Stimulated activated naive B cell treated with anti-CD40 and anti-IgM and Interleukin-4, amounts not matched to agents 10 μg/mL and 1 μg/mL and 100 μg/mL, for 72 hours (primary cell): ENCODE data around the gene DMTF1.
"Not testable (repeated sequence)": the region's sequence is repeated elsewhere in the genome, so short reads cannot be mapped to it uniquely, and the experiment has no call there.

Source experiments
- ATAC-seq, 2 donors: fragments of 150-1000 bp; cut with Tn5 transposase; replicated peaks; 2 replicates each; pipeline ENCODE4 v1.10.0; 2021; ENCODE audit warnings: moderate library complexity in 1 of 2
- DNase-seq: peaks from one replicate; pipeline ENCODE4 v3.0.0; 2021
- H3K27ac Mint-ChIP-seq: one replicate; pipeline ENCODE4 v1.8.0; 2022; ENCODE audit warnings: mild to moderate bottlenecking, mixed read lengths
- H3K27me3 Mint-ChIP-seq, 2 donors: one replicate each; pipeline ENCODE4 v1.8.0; 2022; ENCODE audit warnings: mixed read lengths in 2 of 2
- H3K36me3 Mint-ChIP-seq, 2 donors: one replicate each; pipeline ENCODE4 v1.8.0; 2022; ENCODE audit warnings: mixed read lengths in 2 of 2, mild to moderate bottlenecking in 1 of 2
- H3K4me1 Mint-ChIP-seq, 2 donors: one replicate each; pipeline ENCODE4 v1.8.0; 2022; ENCODE audit warnings: mixed read lengths in 2 of 2, mild to moderate bottlenecking in 1 of 2
- H3K4me3 Mint-ChIP-seq, 2 donors: one replicate each; pipeline ENCODE4 v1.8.0; 2022; ENCODE audit warnings: mild to moderate bottlenecking in 2 of 2, mixed read lengths in 2 of 2, moderate library complexity in 1 of 2
- H3K9me3 Mint-ChIP-seq, 2 donors: one replicate each; pipeline ENCODE4 v1.8.0; 2022; ENCODE audit warnings: mixed read lengths in 2 of 2, mild to moderate bottlenecking in 1 of 2

DMTF1 gene

DNA sequence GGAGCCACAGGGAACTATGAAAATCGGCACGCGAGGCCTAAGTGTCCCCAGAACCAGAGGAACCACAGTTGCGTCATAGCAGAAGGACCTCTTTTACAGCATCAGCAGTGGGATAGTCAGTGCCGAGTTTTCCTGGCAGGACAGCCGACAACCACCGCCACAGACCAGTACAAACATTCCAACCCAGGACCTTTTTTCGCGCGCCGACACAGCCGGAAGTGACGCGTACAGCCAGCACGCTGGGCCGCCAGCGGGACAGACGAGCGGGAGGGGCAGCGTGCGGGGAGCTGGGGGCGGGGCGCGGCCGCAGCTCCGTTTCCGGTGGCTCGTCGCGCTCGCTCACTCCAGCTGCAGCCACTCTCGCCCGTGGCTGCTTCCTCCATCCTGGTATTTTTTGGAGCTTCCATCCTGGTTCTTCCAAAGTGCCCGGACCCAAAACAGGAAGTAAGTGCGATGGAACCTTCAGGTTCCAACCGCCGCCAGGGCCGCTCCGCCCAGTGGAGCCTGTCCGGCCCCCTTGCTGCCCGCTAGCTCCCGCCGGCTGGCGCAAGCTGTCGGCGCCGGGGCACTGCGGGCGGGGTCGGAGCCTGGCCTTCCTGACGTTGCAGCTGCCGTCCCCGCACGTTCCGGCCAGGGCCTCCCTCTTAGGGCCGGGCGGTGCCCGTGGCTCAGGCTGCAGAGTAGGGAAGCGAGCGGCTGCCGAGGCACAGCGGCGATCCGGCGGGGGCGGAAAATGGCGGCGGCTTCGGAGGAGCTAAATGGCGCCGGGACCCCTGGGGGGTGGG lies at the start of gene DMTF1:
Gene DMTF1 (plus strand): TSS at position 342 of the 785 bp plus-strand sequence. CDS start 12,489 bp downstream, outside the sequence.
- Mint-ChIP-seq H3K4me1 (peaks cover 12 to 31% of the 10 kb centered on the region in 2 donors), H3K9me3 (no peaks in the 10 kb centered on the region), H3K4me3 (peak within 1 kb of the TSS; percentile 87 to 89), H3K27ac (peak within 1 kb of the TSS; percentile 95), H3K36me3 (peaks cover 2 to 15% of the 10 kb centered on the region in 2 donors), H3K27me3 (no peaks in the 10 kb centered on the region)
- peak; percentile 84 for DNase-seq
- peak; percentile 84 to 88 for ATAC-seq

DNA sequence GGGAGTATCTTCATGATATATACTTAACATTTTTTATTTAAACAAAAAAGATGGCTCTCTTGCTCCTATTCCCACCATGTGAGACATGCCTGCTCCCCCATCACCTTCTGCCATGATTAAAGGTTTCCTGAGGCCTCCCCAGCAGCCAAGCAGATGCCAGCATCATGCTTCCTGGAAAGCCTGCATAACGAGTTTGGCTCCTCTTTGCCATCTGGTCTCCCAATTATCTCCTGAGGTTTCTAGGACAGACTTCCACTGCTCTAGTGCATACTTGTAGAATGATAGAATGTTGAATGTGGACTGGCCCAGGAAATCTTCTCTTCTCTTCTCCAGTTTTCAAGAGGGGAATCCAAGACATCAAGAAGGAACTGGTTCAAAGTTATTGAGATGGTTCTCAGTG lies 46.9 kb upstream of the DMTF1 start:
- no peak overlapping the region for H3K27ac Mint-ChIP-seq
- H3K4me1 Mint-ChIP-seq: no peaks in the 10 kb centered on the region
- DNase-seq: no peak
- peaks cover 0 to 4% of the 10 kb centered on the region in 2 donors for H3K9me3 Mint-ChIP-seq
- H3K36me3 Mint-ChIP-seq: no peaks in the 10 kb centered on the region
- peaks cover 20 to 30% of the 10 kb centered on the region in 2 donors for H3K27me3 Mint-ChIP-seq
- no peak for ATAC-seq
- no peak overlapping the region for H3K4me3 Mint-ChIP-seq

GRCh38 chr7:87106974-87107612 lies 45.2 kb upstream of the DMTF1 start:
- Mint-ChIP-seq H3K4me1 (no peaks in the 10 kb centered on the region), H3K27ac (no peak overlapping the region)

GRCh38 chr7:87107949-87108776 lies 44.1 kb upstream of the DMTF1 start:
- peaks cover 14 to 30% of the 10 kb centered on the region in 2 donors for H3K27me3 Mint-ChIP-seq
- ATAC-seq: peak in 1 of 2 donors; percentile 19
- no peak for DNase-seq

More at GRCh38 chr7:87106974-87107612, 45.2 kb upstream of the DMTF1 start:
- peaks cover 0 to 4% of the 10 kb centered on the region in 2 donors for H3K9me3 Mint-ChIP-seq
- H3K36me3 Mint-ChIP-seq: no peaks in the 10 kb centered on the region
- no peak for DNase-seq
- peaks cover 16 to 30% of the 10 kb centered on the region in 2 donors for H3K27me3 Mint-ChIP-seq
- no peak overlapping the region for H3K4me3 Mint-ChIP-seq
- no peak for ATAC-seq

DNA sequence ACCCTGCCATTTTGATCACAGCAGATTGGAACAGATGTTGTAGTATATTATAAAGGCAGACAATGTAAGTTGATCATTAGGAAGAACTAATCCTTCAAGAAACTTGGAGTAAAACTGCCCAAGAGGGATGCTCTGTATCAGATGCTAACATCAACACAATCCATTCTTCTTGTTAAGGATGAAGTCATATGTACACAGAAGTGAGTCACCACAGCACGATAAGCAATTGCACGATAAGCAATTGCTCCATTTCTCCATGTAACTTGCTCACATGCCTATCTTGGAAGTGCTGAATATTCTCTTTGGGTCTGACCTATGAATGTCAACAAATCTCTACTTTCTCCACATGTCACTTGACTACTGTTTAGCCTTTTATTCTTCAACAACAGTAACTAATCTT lies 41.5 kb upstream of the DMTF1 start:
- no peak overlapping the region for H3K27ac Mint-ChIP-seq
- no peak for ATAC-seq
- H3K9me3 Mint-ChIP-seq: peaks cover 0 to 10% of the 10 kb centered on the region in 2 donors
- H3K4me3 Mint-ChIP-seq: no peak overlapping the region
- no peaks in the 10 kb centered on the region for H3K4me1 Mint-ChIP-seq
- no peak for DNase-seq
- H3K27me3 Mint-ChIP-seq: peaks cover 14 to 33% of the 10 kb centered on the region in 2 donors
- no peaks in the 10 kb centered on the region for H3K36me3 Mint-ChIP-seq

More at GRCh38 chr7:87107949-87108776, 44.1 kb upstream of the DMTF1 start:
- Mint-ChIP-seq H3K36me3 (no peaks in the 10 kb centered on the region), H3K4me1 (no peaks in the 10 kb centered on the region), H3K4me3 (no peak overlapping the region), H3K9me3 (peaks cover 0 to 4% of the 10 kb centered on the region in 2 donors), H3K27ac (no peak overlapping the region)

GRCh38 chr7:87111877-87112276 lies 40.4 kb upstream of the DMTF1 start:
- H3K27ac Mint-ChIP-seq: no peak overlapping the region
- H3K4me3 Mint-ChIP-seq: no peak overlapping the region
- peaks cover 13 to 29% of the 10 kb centered on the region in 2 donors for H3K27me3 Mint-ChIP-seq
- no peak for ATAC-seq
- H3K36me3 Mint-ChIP-seq: no peaks in the 10 kb centered on the region
- DNase-seq: no peak
- H3K4me1 Mint-ChIP-seq: no peaks in the 10 kb centered on the region
- peaks cover 0 to 10% of the 10 kb centered on the region in 2 donors for H3K9me3 Mint-ChIP-seq

DNA sequence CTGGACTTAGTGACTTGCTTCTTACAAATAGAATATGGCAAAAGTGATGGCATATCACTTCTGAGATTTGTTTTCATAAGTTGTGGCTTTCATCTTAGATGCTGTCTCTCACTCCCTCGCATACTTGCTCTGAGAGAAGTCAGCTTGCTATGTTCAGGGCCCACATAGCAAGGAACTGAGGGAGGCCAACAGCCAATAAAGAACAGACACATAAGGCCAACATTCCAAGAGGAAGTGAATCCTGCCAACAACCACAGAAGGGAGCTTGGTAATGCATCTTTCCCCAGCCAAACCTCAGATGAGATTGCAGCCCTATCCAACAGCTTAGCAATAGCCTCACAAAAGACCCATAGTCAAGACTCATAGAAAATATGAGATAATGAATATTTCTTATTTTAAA lies 39.2 kb upstream of the DMTF1 start:
- Mint-ChIP-seq H3K36me3 (no peaks in the 10 kb centered on the region), H3K27ac (no peak overlapping the region), H3K9me3 (peaks cover 0 to 10% of the 10 kb centered on the region in 2 donors), H3K4me1 (no peaks in the 10 kb centered on the region), H3K4me3 (no peak overlapping the region), H3K27me3 (peaks cover 4 to 17% of the 10 kb centered on the region in 2 donors)
- ATAC-seq: no peak
- no peak for DNase-seq

- not testable (repeated sequence) for H3K9me3 Mint-ChIP-seq, H3K27me3 Mint-ChIP-seq, H3K4me1 Mint-ChIP-seq, DNase-seq, ATAC-seq, H3K36me3 Mint-ChIP-seq, H3K4me3 Mint-ChIP-seq, H3K27ac Mint-ChIP-seq
These were observed 38.3 kb upstream of the DMTF1 start for GRCh38 chr7:87113904-87114303.

GRCh38 chr7:87115772-87116171 lies 36.5 kb upstream of the DMTF1 start:
- not testable (repeated sequence) for H3K9me3 Mint-ChIP-seq, H3K4me3 Mint-ChIP-seq, H3K27me3 Mint-ChIP-seq, H3K27ac Mint-ChIP-seq, DNase-seq, ATAC-seq, H3K4me1 Mint-ChIP-seq, H3K36me3 Mint-ChIP-seq

GRCh38 chr7:87116315-87116714 lies 35.9 kb upstream of the DMTF1 start:
- ATAC-seq: peak in 1 of 2 donors; percentile 39
- H3K27me3 Mint-ChIP-seq: peaks cover 0 to 9% of the 10 kb centered on the region in 2 donors
- no peaks in the 10 kb centered on the region for H3K4me1 Mint-ChIP-seq
- H3K27ac Mint-ChIP-seq: no peak overlapping the region
- DNase-seq: no peak
- H3K9me3 Mint-ChIP-seq: peaks cover 0 to 10% of the 10 kb centered on the region in 2 donors
- no peak overlapping the region for H3K4me3 Mint-ChIP-seq
- H3K36me3 Mint-ChIP-seq: no peaks in the 10 kb centered on the region

DNA sequence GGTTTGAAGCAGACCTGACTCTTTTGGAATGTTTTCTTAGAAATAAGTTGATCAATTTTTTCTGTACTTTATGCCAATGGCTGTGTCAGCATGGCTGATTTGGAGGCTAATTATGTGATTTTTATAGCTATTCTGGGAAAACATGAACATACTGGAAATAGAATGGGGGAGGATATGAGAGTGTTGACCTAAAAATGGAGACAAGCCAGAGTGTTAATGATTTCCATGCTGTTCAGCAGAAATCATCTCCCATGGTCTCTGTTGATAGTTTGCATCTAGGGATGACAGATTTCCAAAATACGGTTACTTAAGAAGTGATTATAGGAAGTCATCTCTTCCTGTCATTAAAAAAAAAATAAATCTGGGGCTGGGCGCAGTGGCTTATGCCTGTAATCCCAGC lies 32.7 kb upstream of the DMTF1 start:
- ATAC-seq (no peak), DNase-seq (no peak)
- peaks cover 0 to 2% of the 10 kb centered on the region in 2 donors for H3K27me3 Mint-ChIP-seq

GRCh38 chr7:87123105-87123504 lies 29.1 kb upstream of the DMTF1 start:
- Mint-ChIP-seq H3K36me3 (no peaks in the 10 kb centered on the region), H3K27ac (no peak overlapping the region), H3K4me3 (no peak overlapping the region), H3K9me3 (no peaks in the 10 kb centered on the region), H3K4me1 (no peaks in the 10 kb centered on the region), H3K27me3 (peaks cover 0 to 5% of the 10 kb centered on the region in 2 donors)
- ATAC-seq (no peak), DNase-seq (no peak)

More for the DNA sequence above, 32.7 kb upstream of the DMTF1 start:
- H3K36me3 Mint-ChIP-seq: no peaks in the 10 kb centered on the region
- H3K9me3 Mint-ChIP-seq: peaks cover 0 to 2% of the 10 kb centered on the region in 2 donors
- H3K4me3 Mint-ChIP-seq: no peak overlapping the region
- no peak overlapping the region for H3K27ac Mint-ChIP-seq
- no peaks in the 10 kb centered on the region for H3K4me1 Mint-ChIP-seq

GRCh38 chr7:87127019-87127418 lies 25.2 kb upstream of the DMTF1 start:
- H3K27ac Mint-ChIP-seq: no peak overlapping the region

DNA sequence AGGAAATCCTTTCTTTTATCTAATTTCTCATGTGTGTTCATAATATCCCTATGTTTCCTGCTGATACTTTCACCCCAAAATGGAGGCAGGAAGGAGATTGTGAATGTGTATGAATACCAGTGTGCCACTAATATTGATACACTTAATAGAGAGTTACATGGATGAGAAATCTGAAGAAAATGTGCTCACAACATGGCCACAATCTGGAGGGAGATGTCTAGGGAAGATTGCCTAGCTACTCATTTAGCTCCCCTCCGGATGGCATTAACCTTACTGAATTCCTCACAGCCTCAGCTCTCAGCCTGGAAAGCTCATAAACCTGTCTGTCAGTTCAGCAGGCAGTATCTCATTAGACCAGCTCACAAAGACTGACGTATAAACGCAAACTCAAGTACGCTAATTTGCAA lies 23.4 kb upstream of the DMTF1 start:
- Mint-ChIP-seq H3K9me3 (no peaks in the 10 kb centered on the region), H3K27me3 (peaks cover 0 to 5% of the 10 kb centered on the region in 2 donors), H3K27ac (no peak overlapping the region), H3K4me1 (peaks cover 8 to 11% of the 10 kb centered on the region in 2 donors), H3K4me3 (no peak overlapping the region), H3K36me3 (no peaks in the 10 kb centered on the region)
- ATAC-seq (no peak), DNase-seq (no peak)

More at GRCh38 chr7:87127019-87127418, 25.2 kb upstream of the DMTF1 start:
- H3K36me3 Mint-ChIP-seq: no peaks in the 10 kb centered on the region
- peak in 1 of 2 donors; percentile 43 for ATAC-seq
- H3K9me3 Mint-ChIP-seq: no peaks in the 10 kb centered on the region
- DNase-seq: no peak
- H3K4me1 Mint-ChIP-seq: peaks cover 6 to 8% of the 10 kb centered on the region in 2 donors
- H3K27me3 Mint-ChIP-seq: peaks cover 0 to 5% of the 10 kb centered on the region in 2 donors
- H3K4me3 Mint-ChIP-seq: no peak overlapping the region
